Kidney epithelial cell (primary cell): Measurements from ENCODE around the gene PCBP3. TPM values are rescaled to one million over a fixed set of nuclear protein-coding genes. Genes with fewer than 3 reads are reported as not detected.

Experiments used
- DNase-seq: peaks from one replicate; pipeline ENCODE4 v3.0.0-alpha.2; 2010; ENCODE audit warnings: low read depth
- H3K27me3 ChIP-seq: 2 replicates; pipeline ENCODE4 v1.6.0; 2011; ENCODE audit warnings: low read length; ENCODE audit not compliant: control insufficient read depth, insufficient read depth
- H3K36me3 ChIP-seq: 2 replicates; pipeline ENCODE4 v1.5.1; 2011; ENCODE audit warnings: low read length; ENCODE audit not compliant: control insufficient read depth, insufficient read depth
- H3K4me3 ChIP-seq: 2 replicates; pipeline ENCODE4 v1.5.1; 2011; ENCODE audit warnings: low read depth, mild to moderate bottlenecking, control low read depth, low read length
- total RNA-seq: library from RNA; depleted of rRNA; stranded (reverse); fragments of >200 nt; gene quantifications from 2 replicates; pipeline ENCODE4 v1.2.3, GENCODE V29; 2015
- TF ChIP-seq, protein P1 (sequence below): IDR thresholded peaks from 2 replicates; pipeline ENCODE4 v1.5.1; 2011; ENCODE audit warnings: mild to moderate bottlenecking, moderate library complexity, low read length, control low read depth, inconsistent platforms; ENCODE audit not compliant: insufficient read depth, poor library complexity, severe bottlenecking

PCBP3 gene
- total RNA-seq, 1 donor from 2014 or later = 1.3 TPM

- TF ChIP-seq, protein P1, sequence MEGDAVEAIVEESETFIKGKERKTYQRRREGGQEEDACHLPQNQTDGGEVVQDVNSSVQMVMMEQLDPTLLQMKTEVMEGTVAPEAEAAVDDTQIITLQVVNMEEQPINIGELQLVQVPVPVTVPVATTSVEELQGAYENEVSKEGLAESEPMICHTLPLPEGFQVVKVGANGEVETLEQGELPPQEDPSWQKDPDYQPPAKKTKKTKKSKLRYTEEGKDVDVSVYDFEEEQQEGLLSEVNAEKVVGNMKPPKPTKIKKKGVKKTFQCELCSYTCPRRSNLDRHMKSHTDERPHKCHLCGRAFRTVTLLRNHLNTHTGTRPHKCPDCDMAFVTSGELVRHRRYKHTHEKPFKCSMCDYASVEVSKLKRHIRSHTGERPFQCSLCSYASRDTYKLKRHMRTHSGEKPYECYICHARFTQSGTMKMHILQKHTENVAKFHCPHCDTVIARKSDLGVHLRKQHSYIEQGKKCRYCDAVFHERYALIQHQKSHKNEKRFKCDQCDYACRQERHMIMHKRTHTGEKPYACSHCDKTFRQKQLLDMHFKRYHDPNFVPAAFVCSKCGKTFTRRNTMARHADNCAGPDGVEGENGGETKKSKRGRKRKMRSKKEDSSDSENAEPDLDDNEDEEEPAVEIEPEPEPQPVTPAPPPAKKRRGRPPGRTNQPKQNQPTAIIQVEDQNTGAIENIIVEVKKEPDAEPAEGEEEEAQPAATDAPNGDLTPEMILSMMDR = no peak
- Histone ChIP-seq H3K4me3 (no peak overlapping the region), H3K27me3 (peaks cover 6% of the 10 kb centered on the region), H3K36me3 (no peaks in the 10 kb centered on the region)
- no peak for DNase-seq
Measured at GRCh38 chr21:45872471-45872870, 228.9 kb downstream of the PCBP3 start.

DNA sequence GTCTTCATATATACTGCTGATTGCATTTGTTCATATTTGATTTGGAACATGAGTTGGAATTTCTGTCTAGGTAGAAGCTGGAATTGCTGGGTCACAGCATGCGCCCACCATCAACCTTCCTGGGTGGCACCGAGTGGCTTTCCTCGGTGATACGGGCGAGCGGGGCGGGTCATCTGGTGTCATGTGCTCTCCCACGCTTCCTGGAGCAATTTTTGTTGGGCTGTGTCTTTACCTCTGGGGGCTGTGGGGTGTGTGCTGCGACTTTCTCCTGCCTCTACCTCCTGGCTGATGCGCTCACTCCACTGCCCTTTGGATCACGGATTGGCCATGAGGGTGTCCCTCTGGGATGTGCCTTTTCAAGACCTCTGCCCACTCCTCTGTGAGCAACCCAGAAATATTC, 229.4 kb downstream of the PCBP3 start:
- no peak for DNase-seq
- Histone ChIP-seq H3K4me3 (no peak overlapping the region), H3K27me3 (peaks cover 3% of the 10 kb centered on the region), H3K36me3 (no peaks in the 10 kb centered on the region)
- TF ChIP-seq, protein P1 = no peak

DNA sequence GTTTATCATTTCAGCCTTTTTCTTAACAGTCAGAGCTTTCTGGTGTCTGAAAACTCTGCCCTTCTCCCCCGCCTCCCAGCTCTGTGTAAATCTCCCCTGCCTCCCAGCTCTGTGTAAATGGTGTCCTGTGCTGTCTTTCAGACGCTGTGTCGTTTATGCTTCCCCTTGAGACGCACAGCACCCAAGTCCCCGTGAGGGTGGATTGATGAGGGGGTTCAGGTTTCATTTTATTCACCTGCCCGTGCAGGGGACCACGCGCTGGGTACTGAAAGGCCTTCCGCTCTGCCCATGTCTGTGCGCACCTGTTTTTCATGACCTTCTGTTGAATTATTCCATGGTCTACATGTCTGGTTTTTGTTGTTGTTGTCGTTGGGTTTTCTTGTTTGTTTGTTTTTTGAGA, 229.9 kb downstream of the PCBP3 start:
- no peak overlapping the region for H3K4me3 ChIP-seq
- DNase-seq = no peak
- TF ChIP-seq, protein P1 = no peak
- no peaks in the 10 kb centered on the region for H3K36me3 ChIP-seq
- H3K27me3 ChIP-seq = no peaks in the 10 kb centered on the region

- Histone ChIP-seq H3K27me3 (no peaks in the 10 kb centered on the region), H3K4me3 (no peak overlapping the region), H3K36me3 (no peaks in the 10 kb centered on the region)
- no peak for DNase-seq
- TF ChIP-seq, protein P1 = no peak
Measured at GRCh38 chr21:45873866-45874265, 230.3 kb downstream of the PCBP3 start.

GRCh38 chr21:45874716-45875415, 231.3 kb downstream of the PCBP3 start:
- Histone ChIP-seq H3K27me3 (no peaks in the 10 kb centered on the region), H3K36me3 (no peaks in the 10 kb centered on the region), H3K4me3 (no peak overlapping the region)
- TF ChIP-seq, protein P1 = no peak
- peak; percentile 49 for DNase-seq

GRCh38 chr21:45875416-45875760, 231.9 kb downstream of the PCBP3 start:
- DNase-seq = no peak
- H3K36me3 ChIP-seq = no peaks in the 10 kb centered on the region
- no peak overlapping the region for H3K4me3 ChIP-seq
- H3K27me3 ChIP-seq = peaks cover 3% of the 10 kb centered on the region
- TF ChIP-seq, protein P1 = no peak
